ENCODE data around the gene ELAPOR1. TPM values are rescaled to one million over a fixed set of nuclear protein-coding genes. Genes with fewer than 3 reads are reported as not detected.

The ELAPOR1 gene
- total and polyA plus RNA-seq, 2 of the 4 experiments (the other 2 are of a cell fraction), result 0.54 to 1.6 TPM

- TF ChIP-seq FOS (IDR thresholded peaks at IDR 0.05; ENCODE audit: low read depth, low read length) (0 out of 2 replicates have a peak, but pooled peaks have one; percentile 3), BHLHE40 (IDR thresholded peaks at IDR 0.05; ENCODE audit: low read depth, low read length) (no peak), NFE2L2 (IDR thresholded peaks at IDR 0.05; ENCODE audit: low read depth, low read length) (no peak)
Observed at GRCh38 chr1:109075531-109076490, 38.1 kb upstream of the ELAPOR1 start, which contains the start of gene TAF13 (continued).

DNA sequence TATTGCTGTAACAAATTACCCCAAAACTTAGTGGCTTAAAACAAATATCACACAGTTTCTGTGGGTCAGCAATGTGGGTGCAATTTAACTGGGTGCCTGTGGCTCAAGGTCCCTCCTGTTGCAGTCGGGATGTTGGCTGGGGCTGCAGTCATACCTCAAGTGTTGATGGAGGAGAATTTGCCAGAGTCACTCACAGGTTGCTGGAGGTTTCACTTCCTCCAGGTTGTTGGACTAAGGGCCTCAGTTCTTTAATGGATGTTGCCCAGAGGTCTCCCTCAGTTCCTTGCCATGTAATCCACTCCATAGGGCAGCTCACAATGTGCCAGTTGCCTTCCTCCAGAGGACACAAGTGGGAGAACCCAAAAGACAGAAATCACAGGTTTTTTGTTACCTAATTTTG, 35.6 kb upstream of the ELAPOR1 start:
- no peak overlapping the region for H2BK120ac ChIP-seq (ENCODE audit: low read depth, low read length)
- H3K79me1 ChIP-seq (ENCODE audit: low read depth in 1 of 2, low read length in 2 of 2), result peaks cover 3 to 4% of the 10 kb centered on the region in 2 experiments; a peak in 3 of 4 replicates
- no peak overlapping the region for H2BK5ac ChIP-seq (ENCODE audit: low read depth, low read length, poor library complexity, severe bottlenecking)
- H2BK15ac ChIP-seq (ENCODE audit: low read depth, low read length), result no peak overlapping the region
- peaks cover 2% of the 10 kb centered on the region; the same call in 1 of the 2 replicates for H3K36me3 ChIP-seq (ENCODE audit: control insufficient read depth, insufficient read depth, low read length)
- H3K23ac ChIP-seq (ENCODE audit: low read depth, low read length), result 0 out of 2 replicates have a peak overlapping the region, but pooled peaks have one; percentile 28
- no peak overlapping the region for H3K4me3 ChIP-seq (ENCODE audit: insufficient read depth, low read depth, low read length)
- H3K9me3 ChIP-seq (ENCODE audit: control insufficient read depth, insufficient read depth, low read length), result no peaks in the 10 kb centered on the region
- in situ Hi-C loops (cut with MboI; ENCODE audit: low sequenced_read_pairs), result no loop called here
- H2AK9ac ChIP-seq (replicated peaks; ENCODE audit: low read depth, low read length, poor library complexity), result no peak overlapping the region
- POLR2A ChIA-PET (ENCODE audit: unreplicated experiment), result no interaction called here
- no peaks in the 10 kb centered on the region; the same call in 1 of the 2 replicates for H4K20me1 ChIP-seq (ENCODE audit: insufficient read depth, low read length)
- CTCF ChIA-PET, result no interaction called here
- intact Hi-C loops (cut with micrococcal nuclease), result no loop called here
- H3K4me2 ChIP-seq (ENCODE audit: low read depth, low read length), result no peak overlapping the region
- dilution Hi-C loops (cut with HindIII; ENCODE audit: low sequenced_read_pairs, unreplicated experiment), result no loop called here
- no peak for DNase-seq
- no CpG with 5 or more reads among the region's 1 CpG for WGBS, 2 experiments (ENCODE audit: extremely low coverage in 2 of 2, insufficient read length in 1 of 2)
- no peak overlapping the region for H4K5ac ChIP-seq (ENCODE audit: low read depth, low read length)
- no peak overlapping the region for H3K4ac ChIP-seq (ENCODE audit: low read depth, low read length)
- H3K27ac ChIP-seq (ENCODE audit: insufficient read depth, low read length), result no peak overlapping the region
- ATAC-seq (ENCODE audit: low read depth), result no peak
- H4K8ac ChIP-seq (ENCODE audit: low read depth in 2 of 2, low read length in 2 of 2), result 0 out of 4 replicates have a peak overlapping the region, but pooled peaks of 1 of the 2 experiments have one; percentile 3
- BruUV-seq (replicated peaks), result no TSS peak
- H4K91ac ChIP-seq (ENCODE audit: insufficient read depth, low read depth, low read length), result no peak overlapping the region
- no peaks in the 10 kb centered on the region for H3K9me1 ChIP-seq (ENCODE audit: insufficient read depth, low read length)
- no peak overlapping the region for H2AFZ ChIP-seq (replicated peaks; ENCODE audit: low read length, poor library complexity)
- no peak overlapping the region for H2BK20ac ChIP-seq (ENCODE audit: low read depth, low read length)
- no peak overlapping the region for H3K14ac ChIP-seq (replicated peaks; ENCODE audit: low read depth, low read length)
- H3K4me1 ChIP-seq (ENCODE audit: control insufficient read depth, insufficient read depth, low read length), result no peaks in the 10 kb centered on the region
- no peak overlapping the region for H3K56ac ChIP-seq (ENCODE audit: extremely low read depth, insufficient read depth, low read length)
- no peak overlapping the region for H3K18ac ChIP-seq (ENCODE audit: low read depth, low read length)
- H3K9ac ChIP-seq (ENCODE audit: low read depth, low read length), result no peak overlapping the region
- no peaks in the 10 kb centered on the region for H3K27me3 ChIP-seq (ENCODE audit: control insufficient read depth, insufficient read depth, low read length)
- H2AK5ac ChIP-seq (ENCODE audit: low read depth, low read length), result no peak overlapping the region
- no peak for TF ChIP-seq USF2 (IDR thresholded peaks at IDR 0.05; ENCODE audit: low read depth, low read length)
- TF ChIP-seq SMC3 (IDR thresholded peaks at IDR 0.05; ENCODE audit: low read depth, low read length), result no peak
- TF ChIP-seq, protein P1, sequence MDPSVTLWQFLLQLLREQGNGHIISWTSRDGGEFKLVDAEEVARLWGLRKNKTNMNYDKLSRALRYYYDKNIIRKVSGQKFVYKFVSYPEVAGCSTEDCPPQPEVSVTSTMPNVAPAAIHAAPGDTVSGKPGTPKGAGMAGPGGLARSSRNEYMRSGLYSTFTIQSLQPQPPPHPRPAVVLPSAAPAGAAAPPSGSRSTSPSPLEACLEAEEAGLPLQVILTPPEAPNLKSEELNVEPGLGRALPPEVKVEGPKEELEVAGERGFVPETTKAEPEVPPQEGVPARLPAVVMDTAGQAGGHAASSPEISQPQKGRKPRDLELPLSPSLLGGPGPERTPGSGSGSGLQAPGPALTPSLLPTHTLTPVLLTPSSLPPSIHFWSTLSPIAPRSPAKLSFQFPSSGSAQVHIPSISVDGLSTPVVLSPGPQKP (IDR thresholded peaks at IDR 0.05; ENCODE audit: borderline replicate concordance, low read depth, low read length), result no peak
- TF ChIP-seq NFE2L2 (IDR thresholded peaks at IDR 0.05; ENCODE audit: low read depth, low read length), result no peak
- no peak for TF ChIP-seq CEBPB (IDR thresholded peaks at IDR 0.05; ENCODE audit: low read depth, low read length)
- no peak for TF ChIP-seq CHD1 (IDR thresholded peaks at IDR 0.05; ENCODE audit: low read depth, low read length)
- no peak for TF ChIP-seq MAZ (IDR thresholded peaks at IDR 0.05; ENCODE audit: borderline replicate concordance, low read depth, low read length)
- TF ChIP-seq RFX5 (IDR thresholded peaks at IDR 0.05; ENCODE audit: low read depth, low read length), result no peak
- TF ChIP-seq CTCF (conservative IDR thresholded peaks at IDR 0.05; ENCODE audit: low read depth, low read length), result no peak

Measured in IMR-90 (cell line).